Omental fat pad (tissue), 4 donors: Measurements from ENCODE around the gene EIF2AK3. TPM values are rescaled to one million over a fixed set of nuclear protein-coding genes. Genes with fewer than 3 reads are reported as not detected.

Experiments
- ATAC-seq: fragments of 150-250 bp; one replicate; pipeline ENCODE4 v1.9.1; 2016; ENCODE audit warnings: mild to moderate bottlenecking, moderate library complexity; ENCODE audit not compliant: low FRiP score
- DNase-seq: peaks from one replicate; pipeline ENCODE4 v3.0.0-alpha.2; 2019; ENCODE audit warnings: low spot score
- total RNA-seq, 4 donors: library from RNA; depleted of rRNA; stranded (reverse); fragments of >200 nt; gene quantifications; one replicate each; pipeline ENCODE4 v1.1.0, GENCODE V29; 2016
- TF ChIP-seq, protein P1 (sequence below), 3 donors: fragments of 450-650 bp; IDR thresholded peaks; one replicate each; pipeline ENCODE4 v1.5.1; 2016 to 2017; ENCODE audit warnings: antibody characterized with exemption in 3 of 3, mild to moderate bottlenecking in 3 of 3, moderate library complexity in 2 of 3

EIF2AK3 gene
- total RNA-seq, 4 donors from 2014 or later, result 15.9 to 41.6 (median 21.5) TPM

DNA sequence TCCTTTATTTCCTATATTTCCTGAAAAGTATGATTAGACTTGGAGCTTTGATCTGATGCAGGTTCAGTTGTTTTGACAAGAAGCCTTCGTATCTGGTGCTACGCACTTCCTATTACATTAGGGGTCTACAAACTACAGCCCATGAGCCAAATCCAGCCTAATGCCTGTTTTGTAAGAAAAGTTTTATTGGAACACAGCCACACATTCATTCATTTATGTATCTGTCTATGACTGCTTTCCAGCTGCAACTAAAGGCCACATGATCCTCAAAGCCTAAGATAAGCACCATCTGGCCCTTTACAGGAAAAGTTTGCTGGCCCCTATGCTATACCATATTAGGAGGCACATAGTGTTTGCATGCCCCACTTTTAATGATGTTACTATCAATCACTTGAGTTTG, 26.0 kb downstream of the EIF2AK3 start:
- DNase-seq (no peak), ATAC-seq (no peak)
- TF ChIP-seq, protein P1, sequence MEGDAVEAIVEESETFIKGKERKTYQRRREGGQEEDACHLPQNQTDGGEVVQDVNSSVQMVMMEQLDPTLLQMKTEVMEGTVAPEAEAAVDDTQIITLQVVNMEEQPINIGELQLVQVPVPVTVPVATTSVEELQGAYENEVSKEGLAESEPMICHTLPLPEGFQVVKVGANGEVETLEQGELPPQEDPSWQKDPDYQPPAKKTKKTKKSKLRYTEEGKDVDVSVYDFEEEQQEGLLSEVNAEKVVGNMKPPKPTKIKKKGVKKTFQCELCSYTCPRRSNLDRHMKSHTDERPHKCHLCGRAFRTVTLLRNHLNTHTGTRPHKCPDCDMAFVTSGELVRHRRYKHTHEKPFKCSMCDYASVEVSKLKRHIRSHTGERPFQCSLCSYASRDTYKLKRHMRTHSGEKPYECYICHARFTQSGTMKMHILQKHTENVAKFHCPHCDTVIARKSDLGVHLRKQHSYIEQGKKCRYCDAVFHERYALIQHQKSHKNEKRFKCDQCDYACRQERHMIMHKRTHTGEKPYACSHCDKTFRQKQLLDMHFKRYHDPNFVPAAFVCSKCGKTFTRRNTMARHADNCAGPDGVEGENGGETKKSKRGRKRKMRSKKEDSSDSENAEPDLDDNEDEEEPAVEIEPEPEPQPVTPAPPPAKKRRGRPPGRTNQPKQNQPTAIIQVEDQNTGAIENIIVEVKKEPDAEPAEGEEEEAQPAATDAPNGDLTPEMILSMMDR (IDR thresholded peaks at IDR 0.05), result no peak

DNA sequence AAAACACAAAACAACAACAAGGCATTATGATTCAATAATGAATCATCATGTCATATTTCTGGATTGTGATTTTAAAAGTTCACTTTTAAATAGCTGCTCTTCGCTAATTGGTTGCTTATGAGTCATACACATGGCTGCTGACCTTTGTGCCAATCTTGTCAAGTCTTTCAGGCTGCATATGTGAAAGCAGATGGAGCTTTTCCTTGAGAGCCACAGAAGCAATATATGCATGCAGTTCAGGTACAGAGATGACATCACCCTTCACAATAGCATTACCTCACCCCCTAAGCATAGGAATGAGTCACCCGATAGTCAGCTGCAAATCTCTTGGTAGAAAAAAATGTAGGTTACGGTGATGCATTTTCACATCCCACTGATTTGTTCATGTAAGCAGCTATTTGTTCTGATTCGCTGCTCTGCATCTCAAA, 27.2 kb downstream of the EIF2AK3 start:
- TF ChIP-seq, protein P1 (IDR thresholded peaks at IDR 0.05), result no peak
- ATAC-seq, result peak; percentile 92
- DNase-seq, result no peak

DNA sequence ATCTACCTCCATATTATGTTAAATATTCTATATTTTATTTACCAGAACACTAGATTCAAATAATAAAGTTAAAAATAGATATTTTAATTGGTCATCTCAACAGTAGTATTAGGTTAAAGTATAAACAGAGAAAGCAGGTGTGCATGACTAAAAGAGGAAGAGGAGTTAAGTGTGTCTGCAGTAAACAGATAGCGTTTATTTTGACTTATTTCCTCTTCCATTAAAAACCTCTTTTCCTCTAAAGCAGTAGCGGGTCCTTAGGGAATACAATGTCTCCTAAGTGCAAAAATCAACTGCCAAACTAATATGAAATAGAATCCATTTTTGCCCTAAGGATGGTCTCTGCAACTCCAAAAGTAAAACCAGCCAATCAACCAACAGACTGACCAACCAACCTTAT, 27.7 kb downstream of the EIF2AK3 start:
- TF ChIP-seq, protein P1 (IDR thresholded peaks at IDR 0.05), result no peak
- ATAC-seq (no peak), DNase-seq (no peak)

DNA sequence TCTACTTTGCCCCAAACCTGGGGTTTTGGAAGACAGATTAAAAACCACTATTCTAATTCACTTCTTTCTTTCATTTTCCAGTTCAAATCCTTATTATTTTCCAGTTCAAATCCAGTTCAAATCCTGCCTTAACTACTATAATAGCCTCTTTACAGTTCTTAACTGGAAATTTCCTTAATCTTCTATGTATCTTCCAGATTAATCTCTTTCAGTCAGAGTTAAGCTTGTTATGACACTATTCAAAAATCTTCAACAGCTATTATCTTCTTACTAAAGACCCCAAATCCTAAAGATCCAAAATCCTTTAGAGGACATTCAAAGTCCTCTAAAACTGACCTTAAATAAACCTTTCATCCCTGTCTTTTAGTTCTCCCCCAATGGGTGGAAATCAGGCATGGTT, 30.1 kb downstream of the EIF2AK3 start:
- TF ChIP-seq, protein P1 (IDR thresholded peaks at IDR 0.05), result no peak
- no peak for DNase-seq
- ATAC-seq, result no peak

DNA sequence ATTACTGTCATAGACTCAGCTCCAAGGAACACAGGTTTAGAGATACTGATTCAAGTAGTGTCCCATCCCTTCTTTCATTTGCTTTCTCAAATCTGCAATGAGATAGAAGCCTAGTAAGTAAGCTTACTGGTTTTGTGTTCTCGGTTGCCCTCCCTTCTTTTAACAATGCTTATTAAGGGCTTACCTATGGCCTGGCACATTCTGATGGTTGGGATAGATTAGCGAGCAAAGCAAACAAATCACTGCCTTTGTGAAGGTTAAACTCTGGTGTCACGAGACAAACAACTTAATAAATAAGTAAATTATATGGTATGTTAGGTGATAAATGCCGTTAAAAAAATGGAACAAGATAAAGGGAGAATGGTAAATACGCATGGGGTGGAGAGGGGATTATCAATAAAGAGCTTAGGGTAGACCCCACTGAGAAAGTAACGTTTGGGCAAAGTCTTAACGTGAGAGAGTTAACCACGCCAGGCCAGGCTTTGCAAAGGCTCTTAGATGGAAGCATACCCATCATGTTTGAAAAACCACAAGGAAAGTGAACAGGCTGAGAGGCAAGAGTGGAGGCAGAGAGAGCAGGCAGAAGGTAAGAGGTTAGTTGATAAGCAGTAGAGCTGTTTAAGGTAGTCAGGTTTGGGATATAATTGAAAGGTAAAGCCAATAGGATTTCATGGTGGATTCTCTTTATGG, 31.0 kb downstream of the EIF2AK3 start:
- ATAC-seq, result no peak
- TF ChIP-seq, protein P1 (IDR thresholded peaks at IDR 0.05), result no peak

DNA sequence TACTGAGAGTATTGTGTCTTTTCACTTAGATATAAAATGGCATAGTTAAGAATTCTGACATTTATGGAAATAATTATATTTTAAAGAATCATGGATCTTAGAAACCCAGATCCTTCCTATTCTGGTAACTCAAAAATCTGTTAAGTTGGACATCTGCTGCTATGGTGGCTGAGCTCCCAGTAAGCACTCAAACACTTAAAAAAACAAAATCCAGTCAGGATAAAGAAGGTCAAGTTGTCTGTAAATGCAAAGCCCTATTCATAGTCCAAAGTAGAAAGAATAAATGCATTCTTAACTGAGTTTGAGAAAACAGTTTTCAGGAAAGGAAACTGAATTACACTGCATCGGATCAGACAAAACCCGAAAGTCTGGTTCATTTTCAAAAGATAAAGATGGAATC, 35.6 kb downstream of the EIF2AK3 start:
- ATAC-seq (no peak), DNase-seq (no peak)
- TF ChIP-seq, protein P1 (IDR thresholded peaks at IDR 0.05), result no peak

More for the DNA sequence above, 31.0 kb downstream of the EIF2AK3 start:
- DNase-seq, result no peak

DNA sequence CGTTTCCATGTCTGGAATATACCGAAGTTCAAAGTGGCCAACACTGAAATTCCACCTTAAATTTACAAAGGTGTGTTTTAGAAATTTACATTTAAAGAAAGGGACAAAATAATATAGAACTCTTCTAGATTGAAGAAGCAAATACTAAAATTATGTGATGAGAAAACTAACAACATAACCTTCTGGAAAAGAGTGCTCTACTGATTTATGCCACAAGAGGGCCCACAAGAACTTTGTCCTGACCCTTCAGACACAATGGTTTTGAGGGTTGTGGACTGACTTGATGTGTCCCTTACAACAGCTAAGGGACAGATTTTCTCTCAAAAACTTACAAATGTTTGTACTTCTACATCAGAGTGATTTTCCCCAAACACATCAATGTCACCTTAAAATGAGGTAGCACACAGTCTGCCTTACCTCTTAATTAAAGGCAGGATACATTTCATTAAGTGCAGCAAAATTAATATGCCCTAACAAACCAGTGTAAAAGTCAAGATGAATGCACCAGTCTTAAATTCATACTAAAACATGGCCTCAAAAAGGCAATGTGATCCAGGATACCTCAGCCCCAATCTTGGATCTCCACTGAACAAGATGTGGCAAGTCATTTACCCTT, 36.2 kb downstream of the EIF2AK3 start:
- TF ChIP-seq, protein P1 (IDR thresholded peaks at IDR 0.05), result no peak
- DNase-seq (no peak), ATAC-seq (peak; percentile 76)
